Kidney epithelial cell (primary cell): ENCODE results near the gene RPL7L1. TPM values are rescaled to one million over a fixed set of nuclear protein-coding genes. Genes with fewer than 3 reads are reported as not detected.
"Not testable (repeated sequence)": the region's sequence is repeated elsewhere in the genome, so short reads cannot be mapped to it uniquely, and the experiment has no call there.

Experiments
- DNase-seq: peaks from one replicate; pipeline ENCODE4 v3.0.0-alpha.2; 2010; ENCODE audit warnings: low read depth
- H3K27me3 ChIP-seq: 2 replicates; pipeline ENCODE4 v1.6.0; 2011; ENCODE audit warnings: low read length; ENCODE audit not compliant: control insufficient read depth, insufficient read depth
- H3K36me3 ChIP-seq: 2 replicates; pipeline ENCODE4 v1.5.1; 2011; ENCODE audit warnings: low read length; ENCODE audit not compliant: control insufficient read depth, insufficient read depth
- H3K4me3 ChIP-seq: 2 replicates; pipeline ENCODE4 v1.5.1; 2011; ENCODE audit warnings: low read depth, mild to moderate bottlenecking, control low read depth, low read length
- total RNA-seq: library from RNA; depleted of rRNA; stranded (reverse); fragments of >200 nt; gene quantifications from 2 replicates; pipeline ENCODE4 v1.2.3, GENCODE V29; 2015
- TF ChIP-seq, protein P1 (sequence below): IDR thresholded peaks from 2 replicates; pipeline ENCODE4 v1.5.1; 2011; ENCODE audit warnings: mild to moderate bottlenecking, moderate library complexity, low read length, control low read depth, inconsistent platforms; ENCODE audit not compliant: insufficient read depth, poor library complexity, severe bottlenecking

RPL7L1 gene
- total RNA-seq, 1 donor from 2014 or later, result 107 TPM

DNA sequence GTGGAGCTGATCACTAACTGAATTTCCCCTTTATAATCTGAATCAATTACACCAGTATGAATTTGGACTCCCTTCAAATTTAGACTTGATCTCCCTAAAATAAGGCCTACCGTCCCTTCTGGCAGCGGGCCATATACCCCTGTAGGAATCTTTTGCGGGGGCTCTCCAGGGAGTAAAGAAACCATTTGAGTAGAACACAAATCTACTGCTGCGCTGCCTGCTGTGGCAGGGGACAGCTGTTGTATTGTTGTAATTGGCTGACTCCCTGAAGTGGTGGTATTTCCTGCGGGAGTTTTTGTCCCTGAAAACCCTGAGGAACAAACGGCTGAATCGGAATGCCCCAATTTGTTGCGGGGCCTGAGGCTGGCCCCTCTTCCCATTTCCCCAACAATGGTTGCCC lies 20.5 kb downstream of the RPL7L1 start:
- Histone ChIP-seq H3K36me3 (no peaks in the 10 kb centered on the region), H3K27me3 (no peaks in the 10 kb centered on the region), H3K4me3 (no peak overlapping the region)
- no peak for DNase-seq
- TF ChIP-seq, protein P1, sequence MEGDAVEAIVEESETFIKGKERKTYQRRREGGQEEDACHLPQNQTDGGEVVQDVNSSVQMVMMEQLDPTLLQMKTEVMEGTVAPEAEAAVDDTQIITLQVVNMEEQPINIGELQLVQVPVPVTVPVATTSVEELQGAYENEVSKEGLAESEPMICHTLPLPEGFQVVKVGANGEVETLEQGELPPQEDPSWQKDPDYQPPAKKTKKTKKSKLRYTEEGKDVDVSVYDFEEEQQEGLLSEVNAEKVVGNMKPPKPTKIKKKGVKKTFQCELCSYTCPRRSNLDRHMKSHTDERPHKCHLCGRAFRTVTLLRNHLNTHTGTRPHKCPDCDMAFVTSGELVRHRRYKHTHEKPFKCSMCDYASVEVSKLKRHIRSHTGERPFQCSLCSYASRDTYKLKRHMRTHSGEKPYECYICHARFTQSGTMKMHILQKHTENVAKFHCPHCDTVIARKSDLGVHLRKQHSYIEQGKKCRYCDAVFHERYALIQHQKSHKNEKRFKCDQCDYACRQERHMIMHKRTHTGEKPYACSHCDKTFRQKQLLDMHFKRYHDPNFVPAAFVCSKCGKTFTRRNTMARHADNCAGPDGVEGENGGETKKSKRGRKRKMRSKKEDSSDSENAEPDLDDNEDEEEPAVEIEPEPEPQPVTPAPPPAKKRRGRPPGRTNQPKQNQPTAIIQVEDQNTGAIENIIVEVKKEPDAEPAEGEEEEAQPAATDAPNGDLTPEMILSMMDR, result no peak

DNA sequence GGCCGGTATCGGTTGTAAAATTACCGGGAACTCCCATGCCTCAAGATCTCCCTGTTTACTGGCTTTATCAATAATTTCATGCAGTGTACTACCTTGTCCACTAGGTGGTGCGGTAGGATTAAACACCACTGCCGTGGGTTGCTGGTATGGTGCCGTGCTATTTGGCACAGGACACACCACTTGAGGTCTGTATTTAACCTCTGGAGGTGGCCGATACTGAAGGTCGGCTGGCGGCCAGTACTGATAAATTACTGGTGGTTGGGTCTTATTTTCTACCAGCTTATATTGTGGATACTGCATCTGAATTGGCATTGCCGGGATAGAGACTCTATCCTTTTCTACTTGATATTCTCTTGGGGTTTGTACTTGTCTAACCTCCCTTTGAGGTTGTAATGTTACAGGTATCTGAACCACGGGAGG lies 22.1 kb downstream of the RPL7L1 start:
- no peak for DNase-seq
- H3K4me3 ChIP-seq, result no peak overlapping the region
- H3K36me3 ChIP-seq, result no peaks in the 10 kb centered on the region
- TF ChIP-seq, protein P1, result peak; percentile 69
- H3K27me3 ChIP-seq, result no peaks in the 10 kb centered on the region

DNA sequence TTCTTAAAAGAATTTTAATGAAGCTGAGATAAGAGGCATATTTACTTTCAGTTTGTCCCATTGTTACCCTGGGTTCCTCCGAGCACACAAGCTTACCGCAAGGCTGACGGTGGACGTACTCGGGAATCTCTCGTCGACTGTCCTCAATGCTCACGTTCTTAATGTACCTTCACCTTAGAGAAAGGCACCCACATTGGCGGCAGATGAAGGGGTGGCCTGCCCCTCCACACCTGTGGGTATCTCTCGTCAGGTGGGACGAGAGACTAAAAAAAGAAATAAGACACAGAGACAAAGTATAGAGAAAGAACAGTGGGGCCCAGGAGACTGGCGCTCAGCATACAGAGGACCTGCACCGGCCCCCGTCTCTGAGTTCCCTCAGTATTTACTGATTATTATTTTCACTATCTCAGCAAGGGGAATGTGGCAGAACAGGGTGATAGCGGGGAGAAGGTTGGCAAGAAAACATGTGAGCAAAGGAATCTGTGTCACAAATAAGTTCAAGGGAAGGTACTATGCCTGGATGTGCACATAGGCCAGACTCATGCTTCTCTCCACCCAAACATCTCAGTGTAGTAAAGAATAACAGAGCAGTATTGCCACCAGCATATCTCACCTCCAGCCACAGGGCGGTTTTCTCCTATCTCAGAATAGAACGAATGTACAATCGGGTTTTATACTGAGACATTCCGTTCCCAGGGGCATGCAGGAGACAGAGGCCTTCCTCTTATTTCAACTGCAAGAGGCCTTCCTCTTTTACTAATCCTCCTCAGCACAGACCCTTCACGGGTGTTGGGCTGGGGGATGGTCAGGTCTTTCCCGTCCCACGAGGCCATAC lies 23.2 kb downstream of the RPL7L1 start:
- not testable (repeated sequence) for DNase-seq, H3K4me3 ChIP-seq, H3K36me3 ChIP-seq

DNA sequence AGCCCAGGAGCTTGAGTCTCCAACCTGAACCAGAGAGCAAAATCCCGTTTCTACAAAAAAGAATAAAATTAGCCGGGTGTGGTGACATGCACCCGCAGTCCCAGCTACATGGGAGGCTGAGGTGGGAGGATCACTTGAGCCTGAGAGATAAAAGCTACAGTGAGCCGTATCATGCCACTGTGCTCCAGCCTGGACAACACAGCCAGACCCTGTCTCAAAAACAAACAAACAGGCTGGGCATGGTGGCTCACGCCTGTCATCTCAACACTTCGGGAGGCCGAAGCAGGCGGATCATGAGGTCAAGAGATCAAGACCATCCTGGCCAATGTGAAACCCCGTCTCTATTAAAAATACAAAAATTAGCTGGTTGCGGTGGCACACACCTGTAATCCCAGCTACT lies 25.1 kb downstream of the RPL7L1 start:
- no peaks in the 10 kb centered on the region for H3K36me3 ChIP-seq
- H3K27me3 ChIP-seq, result peaks cover 2% of the 10 kb centered on the region
- DNase-seq, result no peak
- H3K4me3 ChIP-seq, result no peak overlapping the region
- TF ChIP-seq, protein P1, result no peak

More for the DNA sequence above, 23.2 kb downstream of the RPL7L1 start:
- not testable (repeated sequence) for H3K27me3 ChIP-seq

DNA sequence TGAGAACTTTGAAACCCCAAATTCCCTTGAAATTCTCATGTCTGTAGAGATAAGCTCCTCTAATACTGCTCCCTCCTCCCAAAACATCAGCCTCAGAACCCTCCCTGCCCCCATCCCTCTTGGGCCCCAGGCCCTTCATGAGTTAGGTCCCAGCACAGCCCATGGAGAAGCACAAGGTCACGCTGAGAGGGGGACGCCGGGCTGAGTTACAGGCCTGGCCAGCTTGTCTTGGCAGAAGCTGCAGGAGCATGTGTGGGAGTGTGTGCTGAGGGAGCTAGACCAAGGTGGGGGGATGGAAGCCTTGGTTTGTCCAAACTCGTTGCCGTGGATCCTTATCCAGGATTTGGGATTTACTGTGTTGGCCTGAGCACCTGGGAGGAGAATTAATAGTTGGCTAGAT lies 27.9 kb downstream of the RPL7L1 start:
- DNase-seq, result no peak
- no peak overlapping the region for H3K4me3 ChIP-seq
- TF ChIP-seq, protein P1, result no peak
- H3K27me3 ChIP-seq, result peaks cover 2% of the 10 kb centered on the region
- no peaks in the 10 kb centered on the region for H3K36me3 ChIP-seq

DNA sequence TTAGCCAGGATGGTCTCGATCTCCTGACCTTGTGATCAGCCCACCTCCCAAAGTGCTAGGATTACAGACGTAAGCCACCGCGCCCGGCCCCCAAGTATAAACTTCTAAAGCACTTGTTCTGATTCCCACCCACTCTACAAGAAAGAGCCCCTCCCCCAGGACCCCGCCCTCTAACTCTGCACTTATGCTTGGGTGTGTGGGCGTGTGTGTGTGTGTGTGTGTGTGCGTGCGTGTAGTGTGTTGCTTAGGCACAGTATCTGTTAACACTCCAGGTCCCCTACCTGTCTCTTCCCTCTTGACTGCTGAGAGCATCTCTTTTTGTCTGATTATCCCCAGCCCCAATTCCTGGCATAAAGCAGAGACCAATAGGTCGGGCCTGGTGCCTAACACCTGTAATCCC lies 30.4 kb downstream of the RPL7L1 start:
- DNase-seq, result no peak
- H3K27me3 ChIP-seq, result peaks cover 2% of the 10 kb centered on the region

More for the DNA sequence above, 30.4 kb downstream of the RPL7L1 start:
- no peak overlapping the region for H3K4me3 ChIP-seq
- H3K36me3 ChIP-seq, result no peaks in the 10 kb centered on the region
- TF ChIP-seq, protein P1, result no peak
